HEK293 (cell line): ENCODE data around the gene LMO4.
A peak's percentile ranks its signal among the peaks of the same experiment; 100 is the strongest.

ENCODE experiments used
- CTCF ChIA-PET: fragments of 350-600 bp; formaldehyde crosslinking; extraction: SDS; loops from one replicate; lab custom pipeline; 2021; ENCODE audit warnings: antibody characterized with exemption; lab: Yijun Ruan, JAX
- POLR2A ChIA-PET: fragments of 300-600 bp; formaldehyde crosslinking; extraction: SDS; loops from one replicate; lab custom pipeline; 2020; ENCODE audit warnings: antibody characterized with exemption, inconsistent platforms; lab: Yijun Ruan, JAX
- H3K27ac ChIP-seq: fragments of 200-500 bp; sonication (Bioruptor generic); 2 replicates; pipeline ENCODE4 v1.5.1; 2014; ENCODE audit warnings: low read depth, low read length, control low read depth, inconsistent platforms; ENCODE audit errors: extremely low read depth
- H3K36me3 ChIP-seq, 2 experiments: fragments of 200-500 bp in 1 of 2; sonication (Bioruptor generic) in 1 of 2; 1 replicate in 1 of 2; 2 replicates in 1 of 2; pipeline ENCODE4 v1.5.1; 2014 to 2017; ENCODE audit warnings: inconsistent platforms in 2 of 2, low read length in 2 of 2; ENCODE audit not compliant: control insufficient read depth in 2 of 2, insufficient read depth in 1 of 2
- H3K4me1 ChIP-seq: fragments of 200-500 bp; sonication (Bioruptor generic); 2 replicates; pipeline ENCODE4 v1.5.1; 2014; ENCODE audit warnings: mild to moderate bottlenecking, low read length, inconsistent platforms; ENCODE audit not compliant: control insufficient read depth, insufficient read depth
- H3K4me3 ChIP-seq: 2 replicates; pipeline ENCODE4 v1.5.1; 2011; ENCODE audit warnings: low read depth, mild to moderate bottlenecking, control low read depth, low read length, moderate library complexity
- H3K9me3 ChIP-seq: fragments of 200-500 bp; sonication (Bioruptor generic); 2 replicates; pipeline ENCODE4 v1.5.1; 2014; ENCODE audit warnings: low read depth, low read length, inconsistent platforms; ENCODE audit not compliant: control insufficient read depth, insufficient read depth
- PRDM1 ChIP-seq: fragments of 450-650 bp; formaldehyde crosslinking; IDR thresholded peaks from 2 replicates; pipeline ENCODE4; 2016; ENCODE audit warnings: missing biosample characterization, missing genetic modification characterization
- ZFP3 ChIP-seq: fragments of 450-650 bp; formaldehyde crosslinking; IDR thresholded peaks from 2 replicates; pipeline ENCODE4 v1.5.1; 2016; ENCODE audit warnings: low read depth, missing biosample characterization, missing genetic modification characterization
- ZNF112 ChIP-seq: fragments of 450-650 bp; formaldehyde crosslinking; IDR thresholded peaks from 2 replicates; pipeline ENCODE4 v1.5.0; 2017; ENCODE audit warnings: missing biosample characterization, missing genetic modification characterization
- ZNF2 ChIP-seq: fragments of 450-650 bp; formaldehyde crosslinking; IDR thresholded peaks from 2 replicates; pipeline ENCODE4 v1.5.1; 2016; ENCODE audit warnings: missing biosample characterization, missing genetic modification characterization
- ZNF266 ChIP-seq: fragments of 450-650 bp; formaldehyde crosslinking; IDR thresholded peaks from 2 replicates; pipeline ENCODE4 v1.5.1; 2016; ENCODE audit warnings: missing biosample characterization, missing genetic modification characterization, low read depth
- ZNF335 ChIP-seq: fragments of 450-650 bp; formaldehyde crosslinking; conservative IDR thresholded peaks from 2 replicates; pipeline ENCODE4 v1.5.1; 2016; ENCODE audit warnings: missing biosample characterization, missing genetic modification characterization
- ZNF362 ChIP-seq: fragments of 450-650 bp; formaldehyde crosslinking; IDR thresholded peaks from 2 replicates; pipeline ENCODE4 v1.5.1; 2016; ENCODE audit warnings: missing biosample characterization, missing genetic modification characterization
- ZNF48 ChIP-seq: fragments of 450-650 bp; formaldehyde crosslinking; IDR thresholded peaks from 2 replicates; pipeline ENCODE4 v1.5.1; 2016; ENCODE audit warnings: missing biosample characterization, missing genetic modification characterization
- ZNF549 ChIP-seq: fragments of 450-650 bp; IDR thresholded peaks from 2 replicates; pipeline ENCODE4 v1.5.1; 2018; ENCODE audit warnings: missing biosample characterization, missing genetic modification characterization, mild to moderate bottlenecking, inconsistent platforms, moderate library complexity
- ZNF560 ChIP-seq: fragments of 450-650 bp; formaldehyde crosslinking; IDR thresholded peaks from 2 replicates; pipeline ENCODE4 v1.5.1; 2017; ENCODE audit warnings: missing biosample characterization, missing genetic modification characterization, borderline replicate concordance
- ZNF629 ChIP-seq: fragments of 450-650 bp; formaldehyde crosslinking; IDR thresholded peaks from 2 replicates; pipeline ENCODE4 v1.5.1; 2017; ENCODE audit warnings: missing biosample characterization, missing genetic modification characterization
- ZNF654 ChIP-seq: fragments of 450-650 bp; formaldehyde crosslinking; IDR thresholded peaks from 2 replicates; pipeline ENCODE4 v1.5.1; 2016; ENCODE audit warnings: low read depth, missing biosample characterization, missing genetic modification characterization
- ZNF692 ChIP-seq: fragments of 450-650 bp; formaldehyde crosslinking; IDR thresholded peaks from 2 replicates; pipeline ENCODE4 v1.5.1; 2016; ENCODE audit warnings: missing biosample characterization, missing genetic modification characterization
- ZNF707 ChIP-seq: fragments of 450-650 bp; formaldehyde crosslinking; IDR thresholded peaks from 2 replicates; pipeline ENCODE4 v1.5.1; 2016; ENCODE audit warnings: missing biosample characterization, missing genetic modification characterization
- ZNF76 ChIP-seq: fragments of 450-650 bp; formaldehyde crosslinking; IDR thresholded peaks from 2 replicates; pipeline ENCODE4; 2016; ENCODE audit warnings: low read depth, missing biosample characterization, missing genetic modification characterization, borderline replicate concordance
- TF ChIP-seq, protein P1 (sequence below): fragments of 450-650 bp; formaldehyde crosslinking; IDR thresholded peaks from 2 replicates; pipeline ENCODE4 v1.5.1; 2016; ENCODE audit warnings: missing biosample characterization, missing genetic modification characterization, low read depth

LMO4 gene

DNA sequence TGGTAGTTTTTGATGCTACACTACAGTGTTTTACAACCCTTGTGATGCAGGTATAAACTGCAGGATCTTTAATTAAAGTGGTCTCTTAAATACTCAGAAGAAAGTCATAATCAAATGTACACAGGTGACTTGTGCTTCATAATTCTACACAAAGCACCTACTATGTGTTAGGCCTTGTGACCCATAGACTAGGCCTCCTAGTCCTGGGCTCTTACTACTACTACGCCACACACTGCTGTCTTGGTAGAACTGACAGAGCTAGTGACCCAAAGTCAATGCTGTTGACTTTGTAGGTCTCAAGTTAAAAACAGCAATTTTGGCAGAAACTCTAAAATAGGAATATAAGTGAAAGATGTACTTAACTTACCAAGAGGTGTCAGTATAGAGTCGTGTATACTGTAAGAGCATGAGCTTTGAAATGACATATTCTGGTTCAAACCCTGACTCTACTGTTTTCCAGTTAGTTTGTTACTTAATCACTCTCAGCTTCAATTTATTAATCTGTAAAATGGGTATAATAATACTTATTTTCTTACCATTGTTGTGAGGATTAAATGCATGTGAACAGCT is 48.6 kb upstream of the LMO4 start:
- POLR2A ChIA-PET, result no interaction called here

GRCh38 chr1:87284456-87285240 is 44.0 kb upstream of the LMO4 start:
- POLR2A ChIA-PET, result no interaction called here
- Histone ChIP-seq H3K4me3 (no peak overlapping the region), H3K9me3 (no peaks in the 10 kb centered on the region), H3K27ac (no peak overlapping the region), H3K36me3 (no peaks in the 10 kb centered on the region), H3K4me1 (no peaks in the 10 kb centered on the region)
- TF ChIP-seq, protein P1, sequence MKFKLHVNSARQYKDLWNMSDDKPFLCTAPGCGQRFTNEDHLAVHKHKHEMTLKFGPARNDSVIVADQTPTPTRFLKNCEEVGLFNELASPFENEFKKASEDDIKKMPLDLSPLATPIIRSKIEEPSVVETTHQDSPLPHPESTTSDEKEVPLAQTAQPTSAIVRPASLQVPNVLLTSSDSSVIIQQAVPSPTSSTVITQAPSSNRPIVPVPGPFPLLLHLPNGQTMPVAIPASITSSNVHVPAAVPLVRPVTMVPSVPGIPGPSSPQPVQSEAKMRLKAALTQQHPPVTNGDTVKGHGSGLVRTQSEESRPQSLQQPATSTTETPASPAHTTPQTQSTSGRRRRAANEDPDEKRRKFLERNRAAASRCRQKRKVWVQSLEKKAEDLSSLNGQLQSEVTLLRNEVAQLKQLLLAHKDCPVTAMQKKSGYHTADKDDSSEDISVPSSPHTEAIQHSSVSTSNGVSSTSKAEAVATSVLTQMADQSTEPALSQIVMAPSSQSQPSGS (tag by site-specific recombination), result no peak
- no peak for TF ChIP-seq ZNF335 (tag by site-specific recombination)
- CTCF ChIA-PET, result interaction anchor here (1.4 kb wide), 1 partner anchor 8 kb away, joined by 6 read pairs; no protein-coding TSS in a partner anchor

More for the DNA sequence above, 48.6 kb upstream of the LMO4 start:
- no peaks in the 10 kb centered on the region for H3K36me3 ChIP-seq
- no peak overlapping the region for H3K4me3 ChIP-seq
- CTCF ChIA-PET, result interaction anchor here (0.6 to 1.1 kb wide), 7 partner anchors 9 to 1288 kb away, joined by 3 to 4 read pairs (median 3); no protein-coding TSS in a partner anchor
- H3K4me1 ChIP-seq, result no peaks in the 10 kb centered on the region
- no peaks in the 10 kb centered on the region for H3K9me3 ChIP-seq
- TF ChIP-seq ZNF654 (tag by site-specific recombination) (peak; percentile 32), ZNF76 (tag by site-specific recombination) (no peak)
- no peak overlapping the region for H3K27ac ChIP-seq

DNA sequence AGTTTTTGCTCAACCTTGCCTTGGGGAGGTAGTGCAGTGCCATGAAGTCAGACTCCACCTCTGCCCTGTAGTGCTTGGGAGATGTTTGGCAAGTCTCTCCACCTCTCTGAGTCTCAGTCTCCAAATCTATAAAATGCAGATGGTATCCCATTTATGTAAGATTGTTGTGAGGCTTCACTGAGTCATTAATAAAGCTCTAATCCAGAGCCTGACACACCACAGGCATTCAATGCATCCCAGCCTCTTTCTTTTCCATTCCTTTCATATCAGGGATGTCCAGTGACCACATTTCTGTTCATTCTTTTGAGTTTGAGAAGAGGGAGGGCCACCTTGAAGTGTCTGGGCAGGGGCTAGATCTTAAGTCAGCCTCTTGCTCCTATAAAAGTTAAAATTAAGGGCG is 37.6 kb upstream of the LMO4 start:
- no peaks in the 10 kb centered on the region for H3K4me1 ChIP-seq
- TF ChIP-seq ZFP3 (tag by site-specific recombination), result no peak
- no peak for TF ChIP-seq ZNF2 (tag by site-specific recombination)
- TF ChIP-seq ZNF549, result no peak
- TF ChIP-seq ZNF362 (tag by site-specific recombination), result no peak
- TF ChIP-seq ZNF692 (tag by site-specific recombination), result no peak
- no peak for TF ChIP-seq ZNF112 (tag by site-specific recombination)
- TF ChIP-seq PRDM1 (tag by site-specific recombination), result no peak
- no peak for TF ChIP-seq ZNF629
- TF ChIP-seq ZNF266 (tag by site-specific recombination), result no peak
- TF ChIP-seq ZNF48 (tag by site-specific recombination), result no peak
- TF ChIP-seq ZNF707 (tag by site-specific recombination), result no peak
- no peak for TF ChIP-seq ZNF560
- ChIA-PET POLR2A (no interaction called here), CTCF (interaction anchor here (0.5 to 0.7 kb wide), 2 partner anchors 493 to 761 kb away, joined by 3 read pairs; no protein-coding TSS in a partner anchor)
- H3K4me3 ChIP-seq, result no peak overlapping the region
- H3K36me3 ChIP-seq, result no peaks in the 10 kb centered on the region
- no peak overlapping the region for H3K27ac ChIP-seq
- no peaks in the 10 kb centered on the region for H3K9me3 ChIP-seq
